Panc1 (cell line): ENCODE measurements around the gene CKB. TPM values are rescaled to one million over a fixed set of nuclear protein-coding genes. Genes with fewer than 3 reads are reported as not detected.

Experiments
- ATAC-seq: fragments of 200-7000 bp; cut with Tn5 transposase; 2 replicates; pipeline ENCODE4 v1.9.1; 2020; ENCODE audit warnings: mild to moderate bottlenecking, moderate library complexity
- BruUV-seq: library from RNA; stranded (reverse); fragments of 400-500 nt; replicated peaks from 2 replicates; lab custom pipeline; 2021; lab: Mats Ljungman, UMichigan
- CTCF ChIA-PET: fragments of 300-600 bp; sonication (Branson Sonifier 250); formaldehyde crosslinking; loops from one replicate; lab custom pipeline; 2022; ENCODE audit warnings: antibody characterized with exemption; lab: Charles Lee
- POLR2A ChIA-PET: fragments of 300-600 bp; sonication (Branson Sonifier 250); formaldehyde crosslinking; loops from one replicate; lab custom pipeline; 2022; ENCODE audit warnings: antibody characterized with exemption; lab: Charles Lee
- DNase-seq: peaks from one replicate; pipeline ENCODE4 v3.0.0-alpha.2; 2010; ENCODE audit warnings: low read depth, low spot score
- H3K27ac ChIP-seq: 2 replicates; pipeline ENCODE4 v1.5.1; 2011; ENCODE audit warnings: mild to moderate bottlenecking, low read length, inconsistent platforms
- H3K27me3 ChIP-seq: fragments of 200-500 bp; sonication (Bioruptor generic); 2 replicates; pipeline ENCODE4 v1.6.0; 2014; ENCODE audit warnings: low read length, inconsistent platforms; ENCODE audit not compliant: control insufficient read depth, insufficient read depth
- H3K36me3 ChIP-seq: fragments of 200-500 bp; sonication (Bioruptor generic); 2 replicates; pipeline ENCODE4 v1.5.1; 2014; ENCODE audit warnings: inconsistent platforms, mild to moderate bottlenecking, low read length, moderate library complexity; ENCODE audit not compliant: control insufficient read depth, insufficient read depth
- H3K4me1 ChIP-seq: 2 replicates; pipeline ENCODE4 v1.5.1; 2011; ENCODE audit warnings: inconsistent platforms, mild to moderate bottlenecking, low read length, moderate library complexity; ENCODE audit not compliant: control insufficient read depth, insufficient read depth
- H3K4me3 ChIP-seq, 2 experiments: 2 replicates each; pipeline ENCODE4 v1.5.1; 2011 to 2012; ENCODE audit warnings: low read depth in 2 of 2, low read length in 2 of 2, mild to moderate bottlenecking in 2 of 2, inconsistent platforms in 1 of 2, moderate library complexity in 1 of 2
- H3K9me3 ChIP-seq: fragments of 200-500 bp; sonication (Bioruptor generic); 2 replicates; pipeline ENCODE4 v1.5.1; 2014; ENCODE audit warnings: low read depth, mild to moderate bottlenecking, inconsistent platforms, low read length, moderate library complexity; ENCODE audit not compliant: control insufficient read depth, insufficient read depth
- CTCF ChIP-seq: fragments of 450-650 bp; IDR thresholded peaks from 2 replicates; pipeline ENCODE4 v1.5.1; 2017; ENCODE audit warnings: mild to moderate bottlenecking
- POLR2AphosphoS5 ChIP-seq: IDR thresholded peaks from 2 replicates; pipeline ENCODE4 v1.6.1; 2012; ENCODE audit warnings: mild to moderate bottlenecking, low read depth, low read length, moderate library complexity
- REST ChIP-seq, 2 experiments: IDR thresholded peaks; 2 replicates each; pipeline ENCODE4 v1.6.1; 2011 to 2012; ENCODE audit warnings: low read depth in 2 of 2, control low read depth in 1 of 2, low read length in 1 of 2, mild to moderate bottlenecking in 1 of 2, moderate library complexity in 1 of 2; ENCODE audit not compliant: insufficient read depth in 1 of 2
- SIN3A ChIP-seq: IDR thresholded peaks from 2 replicates; pipeline ENCODE4 v1.6.1; 2012; ENCODE audit warnings: low read depth, mild to moderate bottlenecking, low read length, moderate library complexity, borderline replicate concordance; ENCODE audit not compliant: insufficient read depth
- TCF7L2 ChIP-seq: IDR thresholded peaks from 2 replicates; pipeline ENCODE4 v1.6.1; 2011; ENCODE audit warnings: mild to moderate bottlenecking, low read depth, low read length, inconsistent platforms
- in situ Hi-C: cut with HindIII; loops from 2 replicates; pipeline ENCODE4 v1.10.0; 2016; ENCODE audit warnings: low sequenced_read_pairs, low pct_unique_long_range_greater_than_20kb
- intact Hi-C: fragments of 100-400 bp; cut with micrococcal nuclease; formaldehyde crosslinking; loops from one replicate; pipeline ENCODE4 v1.10.0; 2022; ENCODE audit not compliant: unreplicated experiment
- total RNA-seq: library from RNA; stranded (reverse); gene quantifications from one replicate; pipeline ENCODE4 v1.2.1, GENCODE V29; 2021; ENCODE audit not compliant: unreplicated experiment

The CKB gene
- total RNA-seq, 1 experiment from 2014 or later: 436 TPM

- Histone ChIP-seq H3K27me3 (no peaks in the 10 kb centered on the region), H3K36me3 (no peaks in the 10 kb centered on the region), H3K4me3 (no peak overlapping the region), H3K27ac (peak overlapping the region; percentile 80), H3K4me1 (peaks cover 41% of the 10 kb centered on the region), H3K9me3 (no peaks in the 10 kb centered on the region)
- ATAC-seq (no peak), DNase-seq (no peak)
- CTCF ChIA-PET: no interaction called here
- BruUV-seq: no TSS peak
- intact Hi-C loops (no loop called here), in situ Hi-C loops (no loop called here)
- POLR2A ChIA-PET: no interaction called here
- no peak for TF ChIP-seq POLR2AphosphoS5
- TF ChIP-seq SIN3A: no peak
- TF ChIP-seq TCF7L2: no peak
- no peak for TF ChIP-seq REST (IDR thresholded peaks at IDR 0.05; ENCODE audit: insufficient read depth in 1 of 2, low read depth in 2 of 2, low read length in 1 of 2)
- TF ChIP-seq CTCF: no peak
Observed at GRCh38 chr14:103543721-103544387, 21.2 kb upstream of the CKB start.

- no peaks in the 10 kb centered on the region for H3K27me3 ChIP-seq
- DNase-seq (no peak), ATAC-seq (no peak)
- POLR2A ChIA-PET: no interaction called here
- TF ChIP-seq TCF7L2 (no peak), CTCF (no peak), POLR2AphosphoS5 (no peak), SIN3A (no peak), REST (IDR thresholded peaks at IDR 0.05; ENCODE audit: insufficient read depth in 1 of 2, low read depth in 2 of 2, low read length in 1 of 2) (no peak)
- in situ Hi-C loops: no loop called here
- no peak overlapping the region for H3K4me3 ChIP-seq
- H3K36me3 ChIP-seq: no peaks in the 10 kb centered on the region
- peaks cover 44% of the 10 kb centered on the region for H3K4me1 ChIP-seq
- BruUV-seq: no TSS peak
- H3K27ac ChIP-seq: peak overlapping the region; percentile 80
- intact Hi-C loops: no loop called here
- CTCF ChIA-PET: interaction anchor here (0.5 kb wide), 1 partner anchor 137 kb away, joined by 5 read pairs; no protein-coding TSS in a partner anchor
- no peaks in the 10 kb centered on the region for H3K9me3 ChIP-seq
Observed at GRCh38 chr14:103543140-103543539, 20.5 kb upstream of the CKB start.
